Suprapubic skin (tissue), 4 donors: ENCODE data around the gene MYH11. TPM values are rescaled to one million over a fixed set of nuclear protein-coding genes. Genes with fewer than 3 reads are reported as not detected.

Experiments used
- DNase-seq, 2 donors: peaks; one replicate each; pipeline ENCODE4 v3.0.0-alpha.2; 2019; ENCODE audit warnings: low spot score in 2 of 2
- H3K27ac ChIP-seq: fragments of 200-600 bp; sonication (generic); one replicate; pipeline ENCODE4 v1.5.1; 2019
- H3K27me3 ChIP-seq: fragments of 200-600 bp; sonication (generic); one replicate; pipeline ENCODE4 v1.5.1; 2019
- H3K36me3 ChIP-seq: fragments of 200-600 bp; sonication (generic); one replicate; pipeline ENCODE4 v1.5.1; 2019
- H3K4me1 ChIP-seq: fragments of 200-600 bp; sonication (generic); one replicate; pipeline ENCODE4 v1.5.1; 2019
- H3K4me3 ChIP-seq: fragments of 200-600 bp; sonication (generic); one replicate; pipeline ENCODE4 v1.5.1; 2019; ENCODE audit warnings: mild to moderate bottlenecking
- H3K9me3 ChIP-seq: fragments of 200-600 bp; sonication (generic); one replicate; pipeline ENCODE4 v1.5.1; 2019
- EP300 ChIP-seq: sonication (generic); formaldehyde crosslinking; IDR thresholded peaks from one replicate; pipeline ENCODE4 v1.6.1; 2017; ENCODE audit warnings: antibody characterized with exemption
- POLR2A ChIP-seq, 2 donors: fragments of 450-650 bp; IDR thresholded peaks; one replicate each; pipeline ENCODE4 v1.6.1; 2017; ENCODE audit warnings: antibody characterized with exemption in 2 of 2, mild to moderate bottlenecking in 2 of 2, moderate library complexity in 2 of 2
- POLR2AphosphoS5 ChIP-seq, 3 donors: sonication (generic); formaldehyde crosslinking; IDR thresholded peaks; one replicate each; pipeline ENCODE4 v1.6.1; 2017; ENCODE audit warnings: antibody characterized with exemption in 3 of 3
- WGBS: methylation state at CpG from one replicate; pipeline ENCODE4 v1.1.5; 2018; 5-methylcytosine and 5-hydroxymethylcytosine counted together
- total RNA-seq, 4 donors: library from RNA; depleted of rRNA; stranded (reverse); fragments of >200 nt; gene quantifications; one replicate each; pipeline ENCODE4 v1.1.0, GENCODE V29; 2016
- TF ChIP-seq, protein P1 (sequence below), 2 donors: fragments of 200-600 bp in 1 of 2; fragments of 450-650 bp in 1 of 2; sonication (generic) in 1 of 2; IDR thresholded peaks; one replicate each; pipeline ENCODE4 v1.5.1; 2016 to 2019; ENCODE audit warnings: antibody characterized with exemption in 2 of 2, mild to moderate bottlenecking in 1 of 2, moderate library complexity in 1 of 2

The MYH11 gene
- total RNA-seq, 4 donors from 2014 or later, result 24.2 to 54.8 (median 36.0) TPM

DNA sequence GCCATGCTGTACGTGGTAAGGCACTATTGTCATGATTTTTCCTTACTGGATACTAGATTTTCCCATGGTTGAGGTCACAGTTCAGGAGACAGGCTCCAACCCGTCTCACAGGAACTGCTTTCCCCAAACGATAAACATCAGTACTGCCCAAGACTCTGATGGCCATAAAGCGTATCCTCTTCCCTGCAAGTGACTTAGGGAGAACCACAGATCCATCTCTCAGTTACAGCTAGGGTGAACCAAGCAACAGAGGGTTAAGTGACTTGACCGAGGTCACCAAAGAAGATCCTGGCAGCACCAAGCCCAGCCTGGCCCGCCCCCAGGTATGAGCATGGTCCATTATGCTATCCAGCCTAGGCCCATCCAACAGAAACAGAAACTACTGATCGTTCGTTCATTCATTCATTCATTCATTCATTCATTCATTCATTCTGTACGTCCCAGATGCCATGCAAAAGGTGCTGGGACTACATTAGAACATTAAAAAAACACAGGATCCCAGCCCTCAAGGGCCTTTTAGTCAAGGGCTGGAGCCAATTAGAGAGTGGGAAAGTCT, 31.0 kb downstream of the MYH11 start:
- Histone ChIP-seq H3K4me1 (no peaks in the 10 kb centered on the region), H3K27ac (no peak overlapping the region), H3K9me3 (no peaks in the 10 kb centered on the region), H3K36me3 (no peaks in the 10 kb centered on the region), H3K27me3 (no peaks in the 10 kb centered on the region), H3K4me3 (no peak overlapping the region)
- no peak for TF ChIP-seq POLR2AphosphoS5 (IDR thresholded peaks at IDR 0.05)
- TF ChIP-seq EP300, result no peak
- TF ChIP-seq POLR2A (IDR thresholded peaks at IDR 0.05), result no peak
- TF ChIP-seq, protein P1, sequence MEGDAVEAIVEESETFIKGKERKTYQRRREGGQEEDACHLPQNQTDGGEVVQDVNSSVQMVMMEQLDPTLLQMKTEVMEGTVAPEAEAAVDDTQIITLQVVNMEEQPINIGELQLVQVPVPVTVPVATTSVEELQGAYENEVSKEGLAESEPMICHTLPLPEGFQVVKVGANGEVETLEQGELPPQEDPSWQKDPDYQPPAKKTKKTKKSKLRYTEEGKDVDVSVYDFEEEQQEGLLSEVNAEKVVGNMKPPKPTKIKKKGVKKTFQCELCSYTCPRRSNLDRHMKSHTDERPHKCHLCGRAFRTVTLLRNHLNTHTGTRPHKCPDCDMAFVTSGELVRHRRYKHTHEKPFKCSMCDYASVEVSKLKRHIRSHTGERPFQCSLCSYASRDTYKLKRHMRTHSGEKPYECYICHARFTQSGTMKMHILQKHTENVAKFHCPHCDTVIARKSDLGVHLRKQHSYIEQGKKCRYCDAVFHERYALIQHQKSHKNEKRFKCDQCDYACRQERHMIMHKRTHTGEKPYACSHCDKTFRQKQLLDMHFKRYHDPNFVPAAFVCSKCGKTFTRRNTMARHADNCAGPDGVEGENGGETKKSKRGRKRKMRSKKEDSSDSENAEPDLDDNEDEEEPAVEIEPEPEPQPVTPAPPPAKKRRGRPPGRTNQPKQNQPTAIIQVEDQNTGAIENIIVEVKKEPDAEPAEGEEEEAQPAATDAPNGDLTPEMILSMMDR (IDR thresholded peaks at IDR 0.05), result no peak
- no peak for DNase-seq
- WGBS, result 75% methylated on average over 9 of the region's 9 CpGs

GRCh38 chr16:15822957-15823356, 33.9 kb downstream of the MYH11 start:
- no peak for DNase-seq
- no peak overlapping the region for H3K4me3 ChIP-seq
- no peaks in the 10 kb centered on the region for H3K27me3 ChIP-seq
- H3K4me1 ChIP-seq, result no peaks in the 10 kb centered on the region
- WGBS, result 57% methylated on average over 17 of the region's 17 CpGs
- H3K27ac ChIP-seq, result no peak overlapping the region
- H3K36me3 ChIP-seq, result no peaks in the 10 kb centered on the region
- TF ChIP-seq, protein P1 (IDR thresholded peaks at IDR 0.05), result no peak
- no peak for TF ChIP-seq POLR2A (IDR thresholded peaks at IDR 0.05)
- peak; percentile 41 for TF ChIP-seq EP300
- no peaks in the 10 kb centered on the region for H3K9me3 ChIP-seq

GRCh38 chr16:15820837-15821236, 36.0 kb downstream of the MYH11 start:
- no peak overlapping the region for H3K27ac ChIP-seq
- no peaks in the 10 kb centered on the region for H3K4me1 ChIP-seq
- peak in 1 of 2 donors; percentile 11 for DNase-seq
- H3K27me3 ChIP-seq, result no peaks in the 10 kb centered on the region
- no peak overlapping the region for H3K4me3 ChIP-seq
- no peaks in the 10 kb centered on the region for H3K36me3 ChIP-seq
- 85% methylated on average over 7 of the region's 7 CpGs for WGBS
- TF ChIP-seq POLR2A (IDR thresholded peaks at IDR 0.05) (no peak), EP300 (no peak), POLR2AphosphoS5 (IDR thresholded peaks at IDR 0.05) (no peak)
- TF ChIP-seq, protein P1 (IDR thresholded peaks at IDR 0.05), result no peak
- peaks cover 5% of the 10 kb centered on the region for H3K9me3 ChIP-seq

DNA sequence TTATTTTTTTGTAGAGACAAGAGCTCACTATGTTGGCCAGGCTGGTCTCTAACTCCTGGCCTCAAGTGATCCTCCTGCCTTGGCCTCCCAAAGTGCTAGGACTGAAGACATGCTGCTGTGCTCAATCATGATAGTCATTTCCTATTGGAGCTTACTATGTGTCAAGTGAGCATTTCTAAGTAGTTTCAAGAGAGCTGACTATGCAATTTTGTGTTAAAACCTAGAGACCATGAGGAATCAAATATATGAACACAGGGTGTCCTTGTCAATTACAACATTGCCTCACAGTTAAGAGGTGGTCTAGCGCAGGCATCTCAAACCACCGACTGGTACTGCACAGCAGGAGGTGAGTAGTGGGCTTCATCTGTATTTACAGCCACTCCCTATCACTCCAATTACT, 37.8 kb downstream of the MYH11 start:
- no peak for TF ChIP-seq POLR2AphosphoS5 (IDR thresholded peaks at IDR 0.05)
- TF ChIP-seq EP300, result no peak
- TF ChIP-seq, protein P1 (IDR thresholded peaks at IDR 0.05), result no peak
- Histone ChIP-seq H3K27me3 (no peaks in the 10 kb centered on the region), H3K4me1 (no peaks in the 10 kb centered on the region), H3K36me3 (no peaks in the 10 kb centered on the region), H3K9me3 (peaks cover 5% of the 10 kb centered on the region), H3K27ac (no peak overlapping the region), H3K4me3 (no peak overlapping the region)
- WGBS, result 87% methylated on average over 2 of the region's 2 CpGs
- DNase-seq, result peak in 1 of 2 donors; percentile 5

GRCh38 chr16:15817446-15817845, 39.4 kb downstream of the MYH11 start:
- H3K27me3 ChIP-seq, result no peaks in the 10 kb centered on the region
- no peaks in the 10 kb centered on the region for H3K36me3 ChIP-seq
- whole genome bisulfite sequencing, result 81% methylated on average over 2 of the region's 2 CpGs
- no peaks in the 10 kb centered on the region for H3K4me1 ChIP-seq
- TF ChIP-seq, protein P1 (IDR thresholded peaks at IDR 0.05), result no peak
- DNase-seq, result peak in 1 of 2 donors; percentile 4
- H3K9me3 ChIP-seq, result peaks cover 5% of the 10 kb centered on the region
- no peak overlapping the region for H3K4me3 ChIP-seq
- no peak overlapping the region for H3K27ac ChIP-seq
